ENCODE data around the gene AAMP. TPM values are rescaled to one million over a fixed set of nuclear protein-coding genes. Genes with fewer than 3 reads are reported as not detected.
"Not testable (repeated sequence)": the region's sequence is repeated elsewhere in the genome, so short reads cannot be mapped to it uniquely, and the experiment has no call there.

Gene AAMP
- total and polyA plus RNA-seq, 2 experiments from 2014 or later: 140 to 179 TPM

- no peak for TF ChIP-seq CTCF (IDR thresholded peaks at IDR 0.05; ENCODE audit: poor library complexity)
- no peak for TF ChIP-seq EZH2 (IDR thresholded peaks at IDR 0.05; ENCODE audit: borderline replicate concordance)
- TF ChIP-seq EZH2phosphoT487 (IDR thresholded peaks at IDR 0.05; ENCODE audit: low read depth, severe bottlenecking, unreplicated experiment): no peak
- no peak overlapping the region for H3K4me3 ChIP-seq
- no peak overlapping the region for H3K4me2 ChIP-seq
- H3K27ac ChIP-seq: peak overlapping the region; percentile 82
- H2AFZ ChIP-seq: no peak overlapping the region
- H3K4me1 ChIP-seq (ENCODE audit: insufficient read depth): peaks cover 18% of the 10 kb centered on the region
- H3K27me3 ChIP-seq: no peaks in the 10 kb centered on the region
- H3K79me2 ChIP-seq: no peaks in the 10 kb centered on the region
- no peaks in the 10 kb centered on the region for H3K36me3 ChIP-seq (replicated peaks; ENCODE audit: insufficient read depth, low read depth)
- no peaks in the 10 kb centered on the region for H4K20me1 ChIP-seq (ENCODE audit: insufficient read depth, poor library complexity, severe bottlenecking)
- no peaks in the 10 kb centered on the region for H3K9me2 ChIP-seq (replicated peaks; ENCODE audit: insufficient read depth)
- no peak for DNase-seq (ENCODE audit: low spot score)
- no peaks in the 10 kb centered on the region for H3K9me3 ChIP-seq (ENCODE audit: low read depth)
- 67% methylated on average over 1 of the region's 1 CpG for WGBS (ENCODE audit: low lambda C conversion rate, missing lambda C conversion rate)
Observed at GRCh38 chr2:218317303-218317630, 47.3 kb upstream of the AAMP start.

GRCh38 chr2:218315397-218315796 is 45.5 kb upstream of the AAMP start:
- no peak overlapping the region for H3K4me2 ChIP-seq
- WGBS (ENCODE audit: low lambda C conversion rate, missing lambda C conversion rate): 74% methylated on average over 8 of the region's 8 CpGs
- H3K79me2 ChIP-seq: no peaks in the 10 kb centered on the region
- H3K36me3 ChIP-seq (replicated peaks; ENCODE audit: insufficient read depth, low read depth): no peaks in the 10 kb centered on the region
- no peaks in the 10 kb centered on the region for H3K27me3 ChIP-seq
- no peak overlapping the region for H2AFZ ChIP-seq
- peak overlapping the region; percentile 82 for H3K27ac ChIP-seq
- H3K9me3 ChIP-seq (ENCODE audit: low read depth): no peaks in the 10 kb centered on the region
- TF ChIP-seq EZH2phosphoT487 (IDR thresholded peaks at IDR 0.05; ENCODE audit: low read depth, severe bottlenecking, unreplicated experiment) (no peak), CTCF (IDR thresholded peaks at IDR 0.05; ENCODE audit: poor library complexity) (no peak), EZH2 (IDR thresholded peaks at IDR 0.05; ENCODE audit: borderline replicate concordance) (no peak)
- H3K9me2 ChIP-seq (replicated peaks; ENCODE audit: insufficient read depth): no peaks in the 10 kb centered on the region
- H4K20me1 ChIP-seq (ENCODE audit: insufficient read depth, poor library complexity, severe bottlenecking): no peaks in the 10 kb centered on the region
- peaks cover 31% of the 10 kb centered on the region for H3K4me1 ChIP-seq (ENCODE audit: insufficient read depth)
- H3K4me3 ChIP-seq: no peak overlapping the region
- no peak for DNase-seq (ENCODE audit: low spot score)

GRCh38 chr2:218314764-218315163 is 44.8 kb upstream of the AAMP start:
- H4K20me1 ChIP-seq (ENCODE audit: insufficient read depth, poor library complexity, severe bottlenecking); H3K4me2 ChIP-seq; H3K9me3 ChIP-seq (ENCODE audit: low read depth); H3K9me2 ChIP-seq (replicated peaks; ENCODE audit: insufficient read depth); H3K36me3 ChIP-seq (replicated peaks; ENCODE audit: insufficient read depth, low read depth); H3K79me2 ChIP-seq; DNase-seq (ENCODE audit: low spot score); H3K4me3 ChIP-seq; H2AFZ ChIP-seq; H3K27ac ChIP-seq; H3K27me3 ChIP-seq: not testable (repeated sequence)
- peaks cover 37% of the 10 kb centered on the region for H3K4me1 ChIP-seq (ENCODE audit: insufficient read depth)
- 94% methylated on average over 4 of the region's 4 CpGs for WGBS (ENCODE audit: low lambda C conversion rate, missing lambda C conversion rate)

GRCh38 chr2:218313356-218313755 is 43.4 kb upstream of the AAMP start:
- H3K36me3 ChIP-seq (replicated peaks; ENCODE audit: insufficient read depth, low read depth): no peaks in the 10 kb centered on the region
- H4K20me1 ChIP-seq (ENCODE audit: insufficient read depth, poor library complexity, severe bottlenecking): no peaks in the 10 kb centered on the region
- peak overlapping the region; percentile 96 for H3K27ac ChIP-seq
- H3K9me3 ChIP-seq (ENCODE audit: low read depth): no peaks in the 10 kb centered on the region
- TF ChIP-seq CTCF (IDR thresholded peaks at IDR 0.05; ENCODE audit: poor library complexity): no peak
- H3K27me3 ChIP-seq: no peaks in the 10 kb centered on the region
- H3K4me1 ChIP-seq (ENCODE audit: insufficient read depth): peaks cover 37% of the 10 kb centered on the region
- no peak overlapping the region for H2AFZ ChIP-seq
- H3K4me3 ChIP-seq: no peak overlapping the region
- no peak overlapping the region for H3K4me2 ChIP-seq
- WGBS (ENCODE audit: low lambda C conversion rate, missing lambda C conversion rate): 77% methylated on average over 1 of the region's 1 CpG
- no peaks in the 10 kb centered on the region for H3K79me2 ChIP-seq
- DNase-seq (ENCODE audit: low spot score): no peak
- H3K9me2 ChIP-seq (replicated peaks; ENCODE audit: insufficient read depth): no peaks in the 10 kb centered on the region

All from hepatocyte (in vitro differentiated cells).